GM21367 (cell line): ENCODE results near the gene CNGA4.

Experiments
- ATAC-seq: cut with Tn5 transposase; IDR thresholded peaks from one replicate; pipeline ENCODE4 v1.9.1; 2021; ENCODE audit not compliant: unreplicated experiment

The CNGA4 gene

DNA sequence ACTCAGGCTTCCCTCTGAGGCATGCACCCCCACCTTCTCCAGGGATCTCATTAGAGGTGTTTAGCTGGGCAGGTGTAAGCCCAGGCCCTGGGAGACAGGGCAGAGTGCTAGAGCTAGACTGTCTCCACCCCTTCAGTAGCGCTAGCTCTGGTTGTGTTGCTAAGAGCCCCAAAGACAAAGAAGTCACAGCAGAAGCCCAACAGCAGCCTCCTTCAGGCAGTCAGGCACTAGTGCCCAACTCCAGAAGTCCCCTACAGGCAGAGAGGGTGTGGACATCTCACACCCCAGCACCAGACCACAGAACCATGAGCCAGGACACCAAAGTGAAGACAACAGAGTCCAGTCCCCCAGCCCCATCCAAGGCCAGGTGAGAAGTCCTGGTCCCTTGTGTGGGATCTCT is at the start of gene CNGA4:
Gene CNGA4, plus strand, starts transcription at position 188 of the 400 bp plus-strand sequence. Its CDS starts 118 bp downstream, at position 306.
- ATAC-seq, result no peak

DNA sequence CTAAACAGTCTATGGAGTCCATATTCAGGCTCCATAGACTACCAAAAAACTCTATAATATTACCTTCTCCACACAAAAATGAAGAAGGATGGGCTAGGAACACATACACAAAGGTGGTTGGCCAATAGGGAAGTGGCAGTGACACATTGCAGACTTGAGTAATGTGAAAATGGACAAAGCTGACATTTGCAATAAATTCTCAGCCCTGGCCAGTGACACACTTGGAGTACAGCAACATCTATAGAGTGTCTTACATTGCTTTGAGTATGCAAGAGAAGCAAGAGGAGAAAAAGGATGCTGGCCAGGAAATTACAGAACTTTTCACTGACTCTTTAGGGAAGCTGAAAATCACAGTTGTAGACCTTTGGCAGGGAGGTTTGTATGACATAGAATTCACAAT is 47.1 kb upstream of the CNGA4 start:
- ATAC-seq, result no peak

DNA sequence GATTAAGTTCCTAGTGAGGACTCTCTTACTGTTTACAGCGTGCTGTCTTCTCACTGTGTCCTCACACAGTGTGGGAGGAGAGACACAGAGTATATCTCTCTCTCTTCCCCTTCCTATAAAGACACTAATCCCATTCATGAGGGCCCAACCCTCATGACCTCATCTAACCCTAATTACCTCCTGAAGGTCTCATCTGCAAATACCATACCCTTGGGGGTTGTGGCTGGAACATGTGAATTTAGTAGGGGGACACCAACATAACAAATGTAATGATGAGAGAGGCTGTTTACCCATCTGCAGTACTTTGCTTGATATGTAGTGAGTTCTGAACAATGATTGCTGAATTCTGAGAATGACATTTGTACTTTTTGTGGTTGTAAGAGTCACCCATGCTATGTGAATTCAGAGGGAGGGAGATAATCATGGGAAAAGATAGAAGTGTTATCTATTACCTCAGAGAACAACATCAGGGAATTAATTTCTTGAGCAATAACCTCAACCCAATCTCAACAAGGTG is 44.8 kb upstream of the CNGA4 start:
- ATAC-seq, result no peak

- ATAC-seq, result no peak
These were observed 42.5 kb upstream of the CNGA4 start for GRCh38 chr11:6196396-6196795.

DNA sequence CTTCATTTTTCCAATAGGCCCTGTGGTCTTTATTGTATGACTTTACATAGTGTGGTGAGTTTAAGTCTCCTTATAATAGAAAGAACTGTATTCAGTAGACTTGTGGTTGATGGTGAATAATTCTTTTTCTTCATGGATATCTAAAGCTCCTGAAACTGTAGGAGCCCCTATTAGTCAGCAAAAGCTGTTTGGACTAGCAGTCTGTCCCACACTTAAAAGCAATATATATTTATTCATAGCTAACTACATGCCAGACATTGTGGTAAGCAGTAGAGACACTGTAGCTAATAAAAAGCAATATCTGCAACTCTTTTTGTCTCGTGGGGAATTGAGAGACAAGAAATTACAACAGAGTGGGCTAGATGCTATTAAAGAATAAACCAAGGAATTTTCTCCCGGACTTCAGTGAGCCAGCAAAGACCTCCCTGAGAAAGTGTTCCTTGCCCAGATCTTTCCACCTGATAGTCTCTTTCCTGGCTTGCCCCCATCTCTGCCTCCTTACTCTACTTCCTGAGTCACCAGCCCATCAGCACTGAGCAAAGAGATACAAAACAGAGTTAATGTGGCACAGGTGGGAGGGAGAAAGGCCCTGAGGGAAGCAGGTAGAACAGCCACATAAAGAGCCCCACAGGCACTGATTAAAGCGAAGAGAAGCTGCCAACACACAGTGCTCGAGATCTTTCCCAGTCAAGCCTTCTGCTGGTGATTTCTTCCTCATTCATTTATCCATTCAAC is 41.3 kb upstream of the CNGA4 start:
- no peak for ATAC-seq

- ATAC-seq, result no peak
These were observed 39.6 kb upstream of the CNGA4 start, which contains the start of gene OR52W1 for GRCh38 chr11:6199174-6199810. Gene OR52W1 (plus strand): TSS chr11:6199224. CDS start chr11:6199224, 0 bp downstream.

- ATAC-seq, result no peak
These were observed 37.9 kb upstream of the CNGA4 start for GRCh38 chr11:6200975-6201374.

- no peak for ATAC-seq
These were observed 37.4 kb upstream of the CNGA4 start for GRCh38 chr11:6201481-6201880.

GRCh38 chr11:6202041-6202440 is 36.8 kb upstream of the CNGA4 start:
- ATAC-seq, result no peak

DNA sequence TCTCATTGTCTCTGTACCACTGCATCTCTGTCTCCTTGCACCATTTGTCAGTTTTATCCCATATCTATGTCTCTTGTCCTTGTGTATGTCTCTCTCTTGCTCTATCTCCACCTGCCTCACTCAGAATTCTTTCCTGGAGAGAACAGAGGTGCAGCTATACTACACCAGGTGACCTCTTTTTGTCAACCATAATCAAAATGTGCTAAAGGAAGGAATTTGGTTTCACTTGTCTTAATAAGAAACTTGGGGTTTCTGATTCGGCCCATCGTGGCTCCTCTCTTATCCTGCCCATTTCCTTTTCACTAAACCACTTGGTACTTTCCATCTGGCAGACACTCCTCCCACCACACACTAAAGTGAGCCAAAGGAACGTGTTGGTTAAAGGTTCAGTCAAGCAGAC is 35.6 kb upstream of the CNGA4 start:
- ATAC-seq, result peak; percentile 47

DNA sequence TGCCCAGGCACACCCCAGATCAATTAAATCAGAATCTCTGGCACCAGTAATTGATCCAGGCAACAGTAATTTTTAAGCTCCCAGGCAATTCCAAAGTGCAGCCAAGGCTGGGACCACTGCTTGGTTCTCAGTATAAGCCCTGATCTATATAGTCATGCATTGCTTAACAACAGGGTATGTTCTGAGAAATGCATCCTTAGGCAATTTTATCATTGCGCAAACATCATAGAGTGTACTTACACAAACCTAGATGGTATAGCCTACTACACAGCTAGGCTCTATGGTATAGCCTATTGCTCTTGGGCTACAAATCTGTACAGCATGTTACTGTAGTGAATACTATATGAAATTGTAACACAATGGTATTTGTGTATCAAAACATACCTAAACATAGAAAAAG is 34.2 kb upstream of the CNGA4 start:
- ATAC-seq, result no peak

GRCh38 chr11:6205366-6205765 is 33.5 kb upstream of the CNGA4 start, which contains the start of gene C11orf42:
Gene C11orf42 (plus strand): TSS chr11:6205557. CDS start chr11:6205616, 59 bp downstream.
- ATAC-seq, result no peak

- ATAC-seq, result no peak
These were observed 32.3 kb upstream of the CNGA4 start for GRCh38 chr11:6206456-6207180.

- no peak for ATAC-seq
These were observed 29.1 kb upstream of the CNGA4 start for GRCh38 chr11:6209801-6210200.

DNA sequence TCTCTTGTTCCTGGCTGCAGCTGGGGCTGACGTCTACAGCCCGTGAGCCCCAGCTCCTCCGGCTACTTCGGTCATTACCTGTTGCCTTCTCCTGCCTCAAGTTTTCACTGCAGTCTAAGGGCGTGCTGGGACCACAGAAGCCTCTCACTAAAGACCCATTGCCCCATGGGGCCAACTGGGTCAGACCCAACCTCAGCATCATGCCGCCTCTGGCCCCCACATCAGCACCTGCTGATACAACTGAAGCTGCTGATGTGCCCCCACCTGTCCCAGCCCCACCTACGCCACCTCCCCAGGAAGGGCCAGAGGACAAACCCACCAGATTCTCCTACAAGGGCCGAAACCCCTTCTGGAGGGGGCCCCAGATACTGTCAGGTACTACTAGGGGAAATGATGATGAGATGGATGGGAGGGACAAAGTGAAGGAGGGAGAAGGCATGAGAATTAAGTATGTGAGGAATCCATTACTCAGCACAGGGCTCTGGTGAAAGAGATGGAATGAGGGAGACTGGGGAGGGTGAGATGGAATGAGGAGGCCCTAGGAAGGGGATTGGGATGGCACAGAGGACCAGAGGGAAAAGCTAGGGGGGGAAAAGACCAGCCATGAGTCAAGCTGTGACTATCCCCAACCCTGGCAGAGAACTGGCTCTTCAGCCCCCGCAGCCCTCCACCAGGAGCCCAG is 28.5 kb upstream of the CNGA4 start:
- no peak for ATAC-seq

DNA sequence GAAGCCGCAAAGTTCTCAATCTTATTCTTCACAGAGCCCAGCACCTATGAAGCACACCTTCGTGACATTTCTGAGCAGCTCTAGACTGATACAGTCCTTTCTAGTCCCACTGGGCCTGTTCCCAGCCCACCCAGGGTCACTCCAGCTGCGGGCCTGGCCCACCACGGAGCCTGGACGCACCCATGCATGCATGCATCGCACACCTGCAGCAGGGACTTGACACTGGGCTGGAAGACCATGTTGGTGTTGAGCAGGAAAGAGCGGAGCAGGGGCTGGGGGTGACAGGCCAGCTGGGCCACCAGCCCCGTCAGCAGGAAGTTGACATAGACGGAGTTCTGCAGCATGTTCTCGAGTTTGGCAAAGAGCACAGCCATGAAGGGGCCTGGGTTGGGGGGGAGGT is 24.4 kb upstream of the CNGA4 start:
- no peak for ATAC-seq

- ATAC-seq, result no peak
These were observed 22.4 kb upstream of the CNGA4 start for GRCh38 chr11:6216501-6216900.

GRCh38 chr11:6217722-6218121 is 21.2 kb upstream of the CNGA4 start:
- ATAC-seq, result no peak

DNA sequence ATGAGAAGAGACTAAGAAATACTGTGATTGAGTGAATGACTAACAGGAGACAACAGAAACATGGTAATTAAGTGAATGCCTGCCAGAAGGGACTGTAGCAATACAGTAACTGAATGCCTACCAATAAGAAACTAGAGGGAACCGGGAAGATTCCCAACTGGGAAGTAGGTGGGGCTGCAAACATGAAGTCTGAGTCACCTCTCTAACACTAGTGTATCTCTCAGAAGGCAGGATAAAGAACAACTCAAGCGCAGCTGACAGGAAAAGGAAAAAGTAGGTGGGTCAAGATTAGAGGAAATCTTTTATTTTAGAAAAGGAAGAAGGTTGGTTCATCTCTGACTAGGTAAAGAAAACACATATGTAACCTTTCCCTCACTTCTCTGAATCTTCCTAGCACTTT is 19.5 kb upstream of the CNGA4 start:
- no peak for ATAC-seq

DNA sequence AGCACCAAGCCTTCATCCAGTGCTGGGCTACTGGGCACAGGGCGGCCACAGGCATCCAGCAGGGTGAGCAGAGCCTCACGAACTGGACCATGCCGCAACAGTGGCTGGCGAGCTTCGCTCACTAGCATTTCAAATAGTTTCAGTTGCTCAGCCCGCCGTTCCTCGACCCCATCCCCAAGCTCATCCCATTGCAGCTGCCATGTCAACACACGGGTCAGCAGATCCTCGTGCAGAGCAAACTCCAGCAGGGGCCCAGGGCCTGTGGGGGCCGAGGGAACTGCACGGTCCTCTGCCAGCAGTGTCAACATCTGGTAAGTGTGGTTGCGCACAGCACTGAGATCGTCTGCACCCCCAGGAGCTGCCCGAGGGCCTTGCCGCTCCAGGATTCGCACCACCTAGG is 15.0 kb upstream of the CNGA4 start:
- ATAC-seq, result no peak

DNA sequence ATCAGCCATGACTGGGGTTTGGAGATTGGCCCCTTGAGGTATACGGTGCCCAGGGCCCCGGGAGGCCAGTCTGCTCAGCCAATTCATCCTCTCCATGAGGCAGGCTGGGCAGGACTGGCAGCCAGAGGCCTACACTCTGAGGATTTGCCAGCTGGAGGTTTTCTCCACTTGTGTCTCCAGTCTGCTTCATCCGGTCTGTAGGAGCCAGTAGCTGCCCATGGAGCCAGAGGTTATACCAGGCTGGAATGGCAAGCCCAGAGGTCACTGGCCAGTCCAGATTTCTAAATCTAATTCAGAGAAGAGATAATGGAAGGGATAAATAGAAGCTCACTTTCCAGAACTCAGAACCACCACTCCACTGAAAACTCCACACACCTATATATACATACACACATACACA is 14.5 kb upstream of the CNGA4 start:
- no peak for ATAC-seq
